Measurements from ENCODE around the gene INTS14.

The INTS14 gene

GRCh38 chr15:65530318-65531111, 80.4 kb downstream of the INTS14 start, which contains the start of gene HACD3:
Gene HACD3, plus strand, starts transcription at chr15:65530463. Its CDS starts 169 bp downstream, at chr15:65530632.
- Histone ChIP-seq H3K27ac (ENCODE audit: low read depth, low read length) (peak within 1 kb of the TSS; percentile 94), H3K9ac (ENCODE audit: low read depth, low read length) (peak within 1 kb of the TSS; percentile 97), H3K27me3 (ENCODE audit: control insufficient read depth, insufficient read depth, low read length) (no peaks in the 10 kb centered on the region), H3K9me3 (ENCODE audit: control insufficient read depth, insufficient read depth, low read length) (no peaks in the 10 kb centered on the region), H3K4me3 (ENCODE audit: low read depth, low read length) (peak within 1 kb of the TSS; percentile 93), H3K36me3 (ENCODE audit: control insufficient read depth, insufficient read depth, low read length) (peaks cover 11% of the 10 kb centered on the region), H3K4me1 (ENCODE audit: control insufficient read depth, insufficient read depth, low read length) (peaks cover 18% of the 10 kb centered on the region)

DNA sequence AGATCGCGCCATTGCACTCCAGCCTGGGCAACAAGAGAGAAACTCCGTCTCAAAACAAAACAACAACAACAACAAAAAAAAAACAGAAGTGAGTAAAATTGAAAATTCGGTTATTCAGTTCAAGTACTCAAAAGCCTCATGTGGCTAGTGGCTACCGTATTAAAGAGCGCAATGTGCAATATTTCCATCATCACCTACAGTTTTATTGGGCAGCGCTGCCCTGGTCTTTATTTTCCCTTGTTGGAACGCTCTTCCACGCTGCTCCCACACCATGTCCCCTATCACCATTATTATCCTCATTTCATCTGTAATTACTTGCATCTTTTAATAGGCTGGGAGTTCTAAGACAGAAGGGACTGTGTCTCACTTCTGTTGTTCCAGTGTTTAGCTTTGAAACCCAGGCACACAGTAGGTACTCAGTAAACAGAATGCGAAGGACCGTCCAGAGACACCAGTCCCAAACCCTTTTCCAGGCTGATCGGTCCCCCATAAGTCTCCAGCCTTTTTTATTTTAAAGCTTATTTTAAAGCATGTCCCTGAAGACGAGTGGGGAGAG, 81.1 kb downstream of the INTS14 start:
- no peaks in the 10 kb centered on the region for H3K9me3 ChIP-seq (ENCODE audit: control insufficient read depth, insufficient read depth, low read length)
- peaks cover 18% of the 10 kb centered on the region for H3K4me1 ChIP-seq (ENCODE audit: control insufficient read depth, insufficient read depth, low read length)

More for the DNA sequence above, 81.1 kb downstream of the INTS14 start:
- Histone ChIP-seq H3K36me3 (ENCODE audit: control insufficient read depth, insufficient read depth, low read length) (peaks cover 8% of the 10 kb centered on the region), H3K9ac (ENCODE audit: low read depth, low read length) (peak overlapping the region; percentile 41; the same call in 1 of the 2 replicates), H3K4me3 (ENCODE audit: low read depth, low read length) (peak overlapping the region; percentile 93), H3K27me3 (ENCODE audit: control insufficient read depth, insufficient read depth, low read length) (no peaks in the 10 kb centered on the region), H3K27ac (ENCODE audit: low read depth, low read length) (peak overlapping the region; percentile 94)
